Dendritic cell treated with granulocyte-macrophage colony-stimulating factor and Interleukin-4, amounts not matched to agents 40 ng/mL and 50 ng/mL, for 4 days (primary cell): ENCODE data around the gene VEGFB.
"Not testable (repeated sequence)": the region's sequence is repeated elsewhere in the genome, so short reads cannot be mapped to it uniquely, and the experiment has no call there.

Experiments used
- H3K27ac Mint-ChIP-seq: one replicate; pipeline ENCODE4 v1.8.0; 2022; ENCODE audit warnings: mild to moderate bottlenecking, mixed read lengths
- H3K27me3 Mint-ChIP-seq: one replicate; pipeline ENCODE4 v1.8.0; 2022; ENCODE audit warnings: mild to moderate bottlenecking, mixed read lengths
- H3K36me3 Mint-ChIP-seq: one replicate; pipeline ENCODE4 v1.8.0; 2022; ENCODE audit warnings: low read depth, mixed read lengths
- H3K4me1 Mint-ChIP-seq: one replicate; pipeline ENCODE4 v1.8.0; 2022; ENCODE audit warnings: low read depth, mixed read lengths
- H3K4me3 Mint-ChIP-seq: one replicate; pipeline ENCODE4 v1.8.0; 2022; ENCODE audit warnings: mild to moderate bottlenecking, moderate library complexity, mixed read lengths
- H3K9me3 Mint-ChIP-seq: one replicate; pipeline ENCODE4 v1.8.0; 2022; ENCODE audit warnings: mixed read lengths
- intact Hi-C: fragments of 100-400 bp; cut with micrococcal nuclease; formaldehyde crosslinking; loops from one replicate; pipeline ENCODE4 v1.15.0; 2022

The VEGFB gene

DNA sequence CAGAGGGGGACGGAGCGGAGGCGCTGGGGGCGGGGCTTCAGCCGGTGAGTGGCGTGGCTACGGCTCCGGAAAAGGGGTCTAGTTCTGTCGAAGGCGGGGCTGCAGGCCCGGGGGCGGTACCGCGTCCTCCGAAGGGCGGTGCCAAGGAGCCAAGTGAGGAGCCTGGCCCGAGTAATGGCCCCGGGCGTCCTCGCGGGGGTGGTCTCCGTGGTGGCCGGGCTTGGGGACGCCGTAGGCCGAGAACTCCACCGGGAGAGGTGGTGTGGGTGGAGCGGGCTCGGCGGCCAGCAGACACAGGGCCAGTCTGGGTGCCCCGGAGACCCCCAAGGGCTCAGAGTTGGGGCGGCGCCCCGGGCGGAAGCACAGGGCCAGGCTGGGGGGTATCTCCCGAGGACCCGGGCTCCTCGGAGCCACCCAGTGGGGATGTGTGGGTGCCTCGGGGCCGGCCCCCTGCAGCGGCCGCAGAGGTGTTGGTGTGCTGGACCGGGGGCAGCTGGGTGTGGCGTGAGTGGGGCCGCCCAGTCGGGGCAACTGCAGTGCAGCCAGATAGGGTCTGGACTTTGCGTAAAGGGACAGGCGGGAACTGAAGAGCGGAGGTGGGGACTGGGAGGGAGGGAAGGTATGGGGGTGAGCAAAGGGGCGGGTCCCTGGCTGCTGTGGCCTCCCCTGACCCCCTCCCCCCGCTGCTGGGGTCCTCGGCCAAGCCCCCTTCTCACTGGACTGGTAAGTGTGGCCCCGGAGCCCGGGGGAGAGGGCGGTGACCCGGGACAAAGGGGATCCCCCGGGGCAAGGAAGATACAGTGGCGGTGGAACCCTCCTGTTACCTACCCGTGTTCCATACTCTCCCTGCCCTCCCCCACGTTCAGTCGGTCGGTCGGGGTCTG, 7.3 kb downstream of the VEGFB start:
- peak overlapping the region; percentile 83 for H3K4me3 Mint-ChIP-seq
- H3K4me1 Mint-ChIP-seq: peaks cover 78% of the 10 kb centered on the region
- no peaks in the 10 kb centered on the region for H3K9me3 Mint-ChIP-seq
- H3K36me3 Mint-ChIP-seq: peaks cover 81% of the 10 kb centered on the region
- intact Hi-C loops: loop anchor here (2.0 kb wide), 1 partner anchor 29 kb away; no protein-coding TSS in a partner anchor
- H3K27ac Mint-ChIP-seq: peak overlapping the region; percentile 99
- no peaks in the 10 kb centered on the region for H3K27me3 Mint-ChIP-seq

DNA sequence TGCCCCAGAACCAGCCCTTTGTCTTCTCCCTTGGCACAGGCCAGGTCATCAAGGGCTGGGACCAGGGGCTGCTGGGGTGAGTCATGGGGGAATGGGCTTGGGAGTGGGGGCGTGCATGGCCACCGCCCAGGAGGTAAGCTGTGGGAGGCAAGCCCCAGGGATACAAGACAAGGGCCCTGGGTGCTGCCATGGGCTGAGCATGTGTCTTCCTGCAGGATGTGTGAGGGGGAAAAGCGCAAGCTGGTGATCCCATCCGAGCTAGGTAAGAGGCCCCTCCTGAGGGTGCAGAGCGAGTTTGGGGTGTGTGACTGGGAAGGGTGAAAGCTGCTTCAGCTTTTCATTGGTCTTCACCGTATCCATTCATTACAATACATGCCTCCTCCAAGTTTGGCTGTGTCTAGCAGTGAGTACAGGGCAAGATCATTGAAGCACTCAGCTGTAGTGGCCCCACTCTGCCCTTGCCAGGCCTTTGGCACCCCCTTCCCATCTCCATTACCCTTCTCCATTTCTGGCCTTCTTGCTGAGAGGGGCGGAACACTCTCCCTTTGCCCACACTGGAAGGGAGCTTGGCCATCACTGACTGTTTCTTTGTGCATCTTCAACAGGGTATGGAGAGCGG, 9.0 kb downstream of the VEGFB start:
- intact Hi-C loops: no loop called here
- peaks cover 78% of the 10 kb centered on the region for H3K4me1 Mint-ChIP-seq

DNA sequence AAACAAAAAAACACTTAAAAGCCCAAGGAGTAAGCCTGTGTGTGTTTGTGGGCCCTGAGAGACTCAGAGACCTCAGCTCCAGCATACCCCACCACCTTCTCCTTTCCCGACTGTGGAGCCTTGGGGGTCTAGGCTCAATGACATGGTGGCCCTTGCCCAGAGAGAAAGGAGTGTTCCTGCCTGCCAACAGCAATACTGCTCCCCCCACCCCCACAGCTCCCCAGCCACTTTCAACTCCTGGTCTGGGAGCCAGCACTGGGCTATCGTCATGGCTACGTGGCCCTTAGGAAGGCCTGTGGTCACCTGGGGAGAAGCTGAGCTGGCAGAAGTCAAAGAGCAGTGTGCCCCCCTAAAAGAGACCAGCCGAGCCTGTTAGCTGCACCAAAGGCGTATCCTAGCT, 9.7 kb downstream of the VEGFB start:
- H3K4me3 Mint-ChIP-seq: no peak overlapping the region
- H3K9me3 Mint-ChIP-seq: no peaks in the 10 kb centered on the region
- H3K4me1 Mint-ChIP-seq: peaks cover 77% of the 10 kb centered on the region
- intact Hi-C loops: no loop called here
- H3K36me3 Mint-ChIP-seq: peaks cover 63% of the 10 kb centered on the region
- H3K27ac Mint-ChIP-seq: no peak overlapping the region
- H3K27me3 Mint-ChIP-seq: no peaks in the 10 kb centered on the region

More for the DNA sequence above, 9.0 kb downstream of the VEGFB start:
- Mint-ChIP-seq H3K4me3 (peak overlapping the region; percentile 83), H3K9me3 (no peaks in the 10 kb centered on the region), H3K27me3 (no peaks in the 10 kb centered on the region), H3K27ac (no peak overlapping the region), H3K36me3 (peaks cover 71% of the 10 kb centered on the region)

DNA sequence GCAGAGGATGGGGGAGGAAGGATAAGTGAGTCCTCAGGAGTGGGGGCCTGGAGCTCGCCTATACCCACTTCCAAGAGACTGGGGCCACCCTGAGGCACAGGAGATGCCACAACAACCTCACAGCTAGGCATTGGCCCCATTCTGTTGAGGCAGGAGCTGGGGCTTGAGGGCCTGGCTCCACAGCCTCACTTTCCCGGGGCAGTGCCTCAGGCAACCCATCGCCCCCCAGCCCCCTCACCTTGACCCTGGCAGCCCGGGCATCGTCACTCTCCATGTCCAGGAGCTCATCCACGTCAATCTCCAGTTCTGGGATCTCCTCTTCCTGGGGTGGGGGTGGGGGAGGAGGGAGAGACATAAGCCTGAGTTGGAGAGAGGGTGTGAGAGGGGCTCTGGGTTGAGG, 10.6 kb downstream of the VEGFB start:
- H3K27me3 Mint-ChIP-seq: peaks cover 1% of the 10 kb centered on the region
- H3K4me3 Mint-ChIP-seq: peak overlapping the region; percentile 89
- H3K4me1 Mint-ChIP-seq: peaks cover 72% of the 10 kb centered on the region
- no peaks in the 10 kb centered on the region for H3K9me3 Mint-ChIP-seq
- H3K36me3 Mint-ChIP-seq: peaks cover 58% of the 10 kb centered on the region
- intact Hi-C loops: no loop called here
- peak overlapping the region; percentile 92 for H3K27ac Mint-ChIP-seq

DNA sequence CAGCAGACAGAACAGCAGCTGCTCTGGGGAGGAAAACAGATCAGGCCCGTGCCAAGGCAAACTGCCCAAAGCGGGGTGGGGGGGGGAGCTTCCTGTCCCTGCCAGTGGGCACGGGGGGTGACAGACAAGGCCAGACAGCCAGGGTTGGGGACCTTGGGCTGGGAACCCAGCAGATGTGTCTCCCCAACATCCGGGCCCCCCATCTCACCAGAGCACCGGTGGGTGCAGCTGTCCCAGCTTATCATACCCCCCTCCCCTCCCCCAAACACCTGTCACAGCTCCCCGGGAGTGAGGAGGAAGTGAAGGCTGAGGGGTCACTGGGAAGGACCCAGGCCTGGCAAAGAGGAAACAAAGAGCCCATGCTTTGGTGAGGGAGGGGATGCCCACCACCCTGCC, 11.0 kb downstream of the VEGFB start:
- H3K27ac Mint-ChIP-seq: peak overlapping the region; percentile 92
- peaks cover 4% of the 10 kb centered on the region for H3K27me3 Mint-ChIP-seq
- H3K4me3 Mint-ChIP-seq: peak overlapping the region; percentile 89
- no peaks in the 10 kb centered on the region for H3K9me3 Mint-ChIP-seq
- H3K36me3 Mint-ChIP-seq: peaks cover 56% of the 10 kb centered on the region
- peaks cover 68% of the 10 kb centered on the region for H3K4me1 Mint-ChIP-seq
- intact Hi-C loops: no loop called here

DNA sequence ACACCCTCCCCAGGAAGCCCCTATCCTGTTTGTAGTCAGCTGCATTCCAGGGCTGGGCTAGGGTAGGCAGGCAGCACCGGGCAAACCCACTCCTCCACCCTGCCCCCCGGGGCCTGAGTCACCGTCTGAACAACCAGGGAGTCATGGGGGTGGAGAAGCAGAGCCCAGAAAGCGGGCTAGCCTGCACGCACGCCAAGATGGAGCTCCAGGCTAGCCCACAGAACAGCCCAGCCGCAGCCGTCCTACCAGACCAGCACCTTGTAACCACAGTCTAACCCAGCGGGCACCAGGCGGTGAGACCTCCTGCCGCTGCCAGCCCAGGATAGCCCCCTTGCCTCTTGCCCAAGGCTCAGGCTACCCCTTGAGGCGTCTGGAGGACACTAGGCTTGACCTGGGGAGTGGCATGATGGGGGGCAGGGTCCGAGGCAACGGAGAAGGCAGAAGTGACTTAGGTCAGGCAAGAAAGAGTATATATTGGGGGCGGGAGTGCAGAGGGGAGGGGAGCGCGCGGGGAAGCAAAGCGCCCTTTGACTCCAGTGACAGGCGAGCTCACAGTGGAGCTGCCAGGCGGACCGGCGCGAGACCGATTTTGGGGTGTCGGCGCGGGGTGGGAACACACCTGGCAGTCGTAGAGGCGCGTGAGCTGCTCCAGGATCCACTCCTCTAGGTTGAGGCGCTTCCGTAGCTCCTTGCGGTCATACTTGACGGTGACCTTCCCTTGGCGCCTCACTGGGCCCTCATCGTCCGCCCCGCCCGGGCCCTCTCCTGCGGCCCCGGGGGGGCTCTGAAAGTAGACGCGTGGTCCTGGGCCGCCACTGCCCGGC, 11.6 kb downstream of the VEGFB start:
- H3K36me3 Mint-ChIP-seq: peaks cover 51% of the 10 kb centered on the region
- H3K4me1 Mint-ChIP-seq: peaks cover 71% of the 10 kb centered on the region
- H3K9me3 Mint-ChIP-seq: no peaks in the 10 kb centered on the region
- H3K27me3 Mint-ChIP-seq: peaks cover 9% of the 10 kb centered on the region
- intact Hi-C loops: loop anchor here (2.0 kb wide), 1 partner anchor 15 kb away; the partner anchor contains the start of gene DNAJC4
- H3K4me3 Mint-ChIP-seq: peak overlapping the region; percentile 89
- peak overlapping the region; percentile 92 for H3K27ac Mint-ChIP-seq

DNA sequence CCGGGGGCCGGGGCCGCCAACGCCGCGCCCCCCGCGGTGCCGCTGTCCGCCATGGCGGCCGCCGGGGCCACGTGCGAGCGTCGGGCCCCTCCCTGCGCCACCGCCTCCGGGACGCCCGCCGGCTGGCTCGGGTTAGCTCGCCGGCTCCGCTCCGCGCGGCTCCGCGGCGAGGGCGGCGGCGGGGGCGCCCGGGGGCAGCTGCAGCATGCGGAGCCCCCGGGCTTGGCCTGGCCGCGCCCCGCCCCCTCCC, 12.2 kb downstream of the VEGFB start:
- not testable (repeated sequence) for H3K9me3 Mint-ChIP-seq, H3K27me3 Mint-ChIP-seq
- Mint-ChIP-seq H3K36me3 (peaks cover 48% of the 10 kb centered on the region), H3K4me1 (peaks cover 74% of the 10 kb centered on the region), H3K4me3 (peak overlapping the region; percentile 82), H3K27ac (peak overlapping the region; percentile 92)
- intact Hi-C loops: loop anchor here (2.0 kb wide), 1 partner anchor 16 kb away; the partner anchor contains the start of gene DNAJC4

DNA sequence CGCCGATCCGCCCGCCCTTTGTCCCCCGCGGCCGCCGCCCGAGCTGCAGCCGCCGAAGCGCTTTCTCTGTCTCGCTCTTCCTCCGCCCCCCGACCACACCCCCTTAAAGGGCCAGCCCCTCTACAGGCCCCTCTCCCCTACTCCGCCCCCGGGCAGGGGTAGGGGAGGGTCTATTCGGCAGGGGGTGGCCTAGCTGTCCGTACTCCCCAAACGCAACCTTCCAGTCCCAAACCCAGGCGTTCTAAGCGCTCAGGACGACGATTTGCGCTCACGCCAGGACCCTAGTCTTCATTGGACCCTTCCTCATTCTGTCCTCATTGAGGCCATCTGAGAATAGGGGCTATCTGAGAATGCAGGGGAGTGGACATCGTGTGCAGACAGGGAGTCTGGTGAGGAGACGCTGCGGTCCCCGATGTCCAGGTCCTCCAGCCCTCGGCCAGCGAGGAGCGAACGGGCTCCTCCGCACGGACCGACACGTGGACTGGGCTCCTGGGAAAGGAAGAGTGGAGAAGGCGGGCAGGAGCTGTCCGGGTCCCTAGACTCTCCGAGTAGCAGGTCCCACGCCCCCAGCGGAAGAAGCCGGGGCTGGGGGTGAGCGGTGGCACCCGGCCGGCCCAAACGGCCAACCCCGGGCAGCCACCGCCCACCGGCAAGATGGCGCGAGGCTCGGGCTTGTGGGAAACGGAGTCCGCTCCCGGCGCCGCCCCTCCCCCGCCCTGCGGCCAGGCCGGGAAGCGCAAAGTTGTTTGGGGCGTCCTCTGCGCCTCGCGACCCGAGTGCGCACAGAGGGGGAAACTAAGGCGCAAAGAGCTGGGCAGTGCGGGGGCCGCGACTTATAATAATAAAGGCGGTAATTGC, 12.7 kb downstream of the VEGFB start, which contains the start of gene PPP1R14B:
PPP1R14B (minus strand) TSS at position 73 of the 858 bp plus-strand sequence. CDS start 270 bp downstream, outside the sequence.
- Mint-ChIP-seq H3K4me3 (peak within 1 kb of the TSS; percentile 89), H3K9me3 (no peaks in the 10 kb centered on the region), H3K36me3 (peaks cover 51% of the 10 kb centered on the region), H3K27me3 (peaks cover 9% of the 10 kb centered on the region), H3K4me1 (peaks cover 77% of the 10 kb centered on the region), H3K27ac (peak within 1 kb of the TSS; percentile 92)
- intact Hi-C loops: loop anchor here (2.0 kb wide), 1 partner anchor 16 kb away; the partner anchor contains the start of gene DNAJC4

DNA sequence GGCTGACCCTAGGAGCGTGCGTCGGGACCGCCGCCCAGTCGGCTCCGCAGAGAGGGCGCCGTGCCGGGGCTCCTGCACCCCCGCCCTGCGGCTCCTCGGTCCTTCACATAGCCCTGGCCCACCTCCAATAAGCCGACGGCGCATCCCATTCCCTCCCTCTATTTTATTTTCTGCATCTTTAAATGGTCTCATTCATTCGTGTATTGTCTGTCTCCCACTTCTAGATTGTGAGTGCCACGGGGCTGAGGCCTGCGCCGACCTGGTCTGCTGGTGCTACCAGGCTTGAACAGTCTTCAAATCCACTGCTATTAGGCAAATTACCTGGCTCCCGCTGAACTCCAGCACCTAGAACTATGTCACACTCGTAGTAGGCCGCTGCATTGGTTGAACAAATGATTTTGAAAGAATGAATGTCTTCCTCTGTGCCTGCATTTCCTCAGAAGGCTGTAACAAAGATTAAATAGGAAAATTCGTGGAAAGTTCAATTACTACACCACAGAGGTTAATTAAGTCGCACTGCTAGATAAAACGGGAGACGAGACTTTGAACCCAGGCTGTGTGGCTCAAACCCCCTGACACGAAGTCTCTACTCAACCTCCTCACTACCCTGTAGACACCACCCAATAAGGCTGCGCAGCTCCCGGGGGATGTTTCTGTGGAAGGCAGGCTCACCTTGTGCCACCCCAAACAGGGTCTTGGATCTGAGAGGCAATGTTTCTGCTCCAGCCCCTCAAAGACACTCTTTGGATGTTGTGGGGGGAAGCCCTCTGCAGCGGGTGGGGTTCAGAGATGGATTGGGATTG, 13.5 kb downstream of the VEGFB start:
- H3K36me3 Mint-ChIP-seq: peaks cover 51% of the 10 kb centered on the region
- peaks cover 76% of the 10 kb centered on the region for H3K4me1 Mint-ChIP-seq
- H3K27me3 Mint-ChIP-seq: peaks cover 9% of the 10 kb centered on the region
- H3K27ac Mint-ChIP-seq: peak overlapping the region; percentile 92
- intact Hi-C loops: loop anchor here (2.0 kb wide), 1 partner anchor 17 kb away; the partner anchor contains the start of gene DNAJC4
- H3K4me3 Mint-ChIP-seq: peak overlapping the region; percentile 82
- no peaks in the 10 kb centered on the region for H3K9me3 Mint-ChIP-seq

DNA sequence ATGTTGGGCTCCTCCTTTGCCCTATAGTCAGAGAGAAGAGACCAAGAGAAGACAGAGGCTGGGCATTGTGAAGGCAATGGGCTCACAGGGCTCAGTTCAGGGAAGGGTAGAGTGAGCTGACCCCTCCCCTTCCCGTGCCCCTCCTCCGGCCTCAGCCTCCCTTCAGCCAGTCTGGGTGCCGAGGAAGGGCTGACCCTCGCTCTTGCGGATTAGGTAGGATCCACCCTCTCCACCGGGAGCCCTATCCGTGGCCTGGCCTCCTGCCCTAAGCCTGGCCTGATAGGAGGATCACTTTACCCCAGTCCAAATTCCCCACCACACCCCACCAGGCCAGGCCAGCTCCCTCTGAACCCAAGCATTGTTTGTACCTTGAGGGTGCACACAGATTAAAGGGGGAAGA, 14.2 kb downstream of the VEGFB start:
- Mint-ChIP-seq H3K4me3 (no peak overlapping the region), H3K27me3 (peaks cover 9% of the 10 kb centered on the region), H3K36me3 (peaks cover 47% of the 10 kb centered on the region), H3K9me3 (no peaks in the 10 kb centered on the region), H3K27ac (peak overlapping the region; percentile 7), H3K4me1 (peaks cover 76% of the 10 kb centered on the region)
- intact Hi-C loops: no loop called here

DNA sequence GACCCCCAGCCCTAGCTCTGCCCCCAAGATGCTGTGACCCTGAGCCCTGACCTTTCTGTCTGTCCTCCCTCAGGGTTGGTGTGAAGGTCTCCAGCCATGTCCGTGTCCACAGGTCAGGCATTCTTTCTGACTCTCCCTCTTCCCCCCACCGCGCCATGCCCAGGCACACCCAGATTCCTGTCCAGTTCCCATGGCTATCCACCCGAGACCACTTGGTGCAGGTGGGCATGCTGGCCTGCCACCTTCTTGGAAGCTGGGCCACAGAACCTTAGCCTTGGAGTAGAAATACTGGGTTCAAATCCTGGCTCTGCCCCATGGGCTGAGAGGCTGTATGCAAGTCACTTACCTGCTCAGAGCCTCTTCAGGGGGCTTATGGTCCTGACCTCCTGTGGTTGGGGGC, 14.7 kb downstream of the VEGFB start:
- no peak overlapping the region for H3K4me3 Mint-ChIP-seq
- intact Hi-C loops: no loop called here
- peaks cover 76% of the 10 kb centered on the region for H3K4me1 Mint-ChIP-seq
- peaks cover 47% of the 10 kb centered on the region for H3K36me3 Mint-ChIP-seq
- H3K27ac Mint-ChIP-seq: peak overlapping the region; percentile 7
- peaks cover 9% of the 10 kb centered on the region for H3K27me3 Mint-ChIP-seq
- no peaks in the 10 kb centered on the region for H3K9me3 Mint-ChIP-seq

DNA sequence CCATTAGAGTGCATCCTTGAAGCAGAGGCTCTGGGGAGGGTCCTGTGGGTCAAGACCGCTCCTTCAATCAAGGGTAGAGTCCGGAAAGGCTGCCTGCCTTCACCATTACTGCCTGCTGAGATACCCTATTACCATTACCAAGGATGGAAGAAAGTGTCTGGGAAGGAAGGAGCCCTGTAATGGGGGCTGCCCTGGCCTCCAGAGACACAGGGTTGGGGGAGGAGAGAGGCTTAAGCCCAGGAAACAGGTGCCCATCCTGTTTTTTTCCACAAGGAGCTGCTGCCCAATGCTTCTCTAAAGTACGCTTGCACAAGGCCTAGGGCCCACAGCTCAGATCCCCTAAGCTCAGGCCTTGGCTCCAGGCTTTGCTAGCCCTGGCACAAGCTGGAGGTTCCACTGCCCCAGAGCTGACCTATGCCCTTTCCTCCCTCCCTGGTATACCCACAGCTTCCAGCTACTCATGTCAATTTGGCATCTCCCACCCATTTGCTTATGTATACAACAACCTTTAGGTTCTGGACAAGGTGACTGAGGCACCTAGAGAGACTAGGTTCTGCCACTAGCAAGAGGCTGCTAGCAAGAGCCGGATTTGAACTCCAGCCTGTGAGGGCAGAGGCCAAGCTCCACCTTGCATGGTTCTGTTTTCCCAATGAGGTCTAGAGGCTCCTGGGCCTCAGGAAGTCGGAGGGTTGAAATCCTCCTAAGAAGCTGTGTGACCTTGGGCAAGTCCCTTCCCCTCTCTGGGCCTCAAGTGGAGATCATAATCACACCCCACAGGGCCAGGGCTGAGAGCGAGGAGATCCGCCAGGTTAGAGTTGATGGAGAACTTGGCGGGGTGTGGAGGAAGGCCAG, 15.4 kb downstream of the VEGFB start:
- Mint-ChIP-seq H3K9me3 (no peaks in the 10 kb centered on the region), H3K4me1 (peaks cover 78% of the 10 kb centered on the region), H3K27ac (no peak overlapping the region), H3K36me3 (peaks cover 47% of the 10 kb centered on the region), H3K4me3 (no peak overlapping the region), H3K27me3 (peaks cover 9% of the 10 kb centered on the region)
- intact Hi-C loops: loop anchor here (5.0 kb wide), 1 partner anchor 53 kb away; the partner anchor contains the start of gene CATSPERZ
